Testis (tissue), 2 donors: ENCODE results near the gene ULBP3.

Source experiments
- CTCF ChIP-seq, 3 experiments: fragments of 450-650 bp in 2 of 3; fragments of 200-600 bp in 1 of 3; sonication (generic) in 1 of 3; IDR thresholded peaks; one replicate each; pipeline ENCODE4 v1.5.1; 2016 to 2019; ENCODE audit warnings: antibody characterized with exemption in 3 of 3, mild to moderate bottlenecking in 2 of 3, moderate library complexity in 1 of 3
- POLR2A ChIP-seq: fragments of 450-650 bp; IDR thresholded peaks from one replicate; pipeline ENCODE4 v1.6.1; 2017; ENCODE audit warnings: antibody characterized with exemption, mild to moderate bottlenecking, moderate library complexity

- TF ChIP-seq POLR2A (no peak), CTCF (IDR thresholded peaks at IDR 0.05) (no peak)
Measured at GRCh38 chr6:150087336-150087735, 18.4 kb upstream of the ULBP3 start.
